Airway epithelial cell (primary cell): Measurements from ENCODE around the gene ELF1. TPM values are rescaled to one million over a fixed set of nuclear protein-coding genes. Genes with fewer than 3 reads are reported as not detected.

ENCODE experiments used
- total RNA-seq: library from RNA; depleted of rRNA; stranded (reverse); fragments of >200 nt; gene quantifications from 2 replicates; pipeline ENCODE4 v1.2.3, GENCODE V29; 2015

ELF1 gene
- total RNA-seq: 36.8 and 43.2 TPM in 2 replicates

DNA sequence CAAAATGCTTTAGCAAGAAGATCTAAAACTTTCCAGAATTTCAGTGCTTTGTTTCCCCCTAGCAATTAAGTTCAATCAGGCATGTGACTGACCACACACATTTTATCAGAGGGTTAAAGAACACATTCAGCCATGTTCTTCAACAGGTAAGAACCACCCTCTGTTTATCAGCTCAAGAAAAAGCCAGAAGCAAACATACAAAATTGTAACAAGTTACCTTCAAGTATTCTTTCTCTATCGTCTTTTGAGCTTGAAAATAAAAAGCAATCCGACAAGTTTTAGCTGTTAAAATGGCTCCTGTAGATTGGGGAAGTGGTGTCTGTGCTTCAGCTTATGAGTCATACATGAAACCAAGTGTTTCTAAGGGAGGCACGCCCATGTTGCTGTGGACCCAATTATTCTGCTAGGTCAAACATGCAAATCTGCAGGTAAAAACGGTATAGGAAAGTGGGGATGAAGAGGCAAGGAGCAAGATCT lies at the start of gene ELF1:
Gene ELF1 (minus strand): TSS at position 306 of the 477 bp plus-strand sequence. CDS start 37,262 bp downstream, outside the sequence.

DNA sequence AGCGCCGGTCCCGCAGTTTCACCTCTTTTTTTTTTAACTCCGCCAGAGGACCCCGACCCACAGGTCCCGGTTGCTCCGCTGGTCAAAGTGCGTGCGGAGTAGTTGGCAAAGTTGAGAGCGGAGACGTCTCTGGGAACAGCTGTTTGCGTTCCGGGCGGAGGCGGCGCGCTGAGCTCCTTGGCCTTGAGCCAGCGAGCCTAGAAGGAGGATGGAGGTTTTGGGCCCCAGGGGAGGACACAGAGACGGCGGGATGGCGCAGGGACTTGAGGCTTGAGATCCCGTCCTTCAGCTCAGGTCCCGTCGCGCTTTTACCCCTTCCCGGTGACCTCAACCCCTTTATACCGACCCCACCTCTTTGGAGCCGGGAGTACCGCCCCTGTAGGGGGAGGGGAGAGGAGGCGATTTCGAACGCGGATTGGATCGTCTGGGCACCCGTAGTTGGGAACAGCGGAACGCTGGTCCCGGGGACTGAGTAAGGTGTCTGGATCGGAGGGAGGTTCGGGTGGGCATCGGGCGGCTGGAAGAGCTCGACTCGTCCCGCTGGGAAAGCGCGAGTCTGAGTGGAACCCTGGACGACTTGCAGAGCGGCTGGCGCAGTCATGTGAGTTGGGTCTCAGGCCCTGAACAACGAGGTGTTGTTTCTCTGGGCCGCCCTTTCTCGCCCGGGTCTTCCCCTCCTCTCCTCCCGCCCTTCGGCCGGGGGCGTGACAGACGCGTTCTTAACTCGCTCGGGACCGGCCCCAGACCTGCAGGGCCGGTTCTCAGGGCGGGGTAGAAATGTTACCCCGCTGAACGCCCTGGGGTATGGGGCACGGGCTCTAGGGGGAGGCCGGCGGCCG lies 42.2 kb upstream of the ELF1 start, which contains the start of gene WBP4:
Gene WBP4 (plus strand): TSS at position 435 of the 839 bp plus-strand sequence. CDS start 165 bp downstream, at position 600.

Other genes starting within 250 kb of the ELF1 start
- 18.8 and 20.2 TPM in 2 replicates for gene MRPS31, start 248.1 kb downstream of the ELF1 start, total RNA-seq
- gene SLC25A15, start 229.7 kb downstream of the ELF1 start, total RNA-seq: 19.5 and 20.9 TPM in 2 replicates
- 6.2 and 7.4 TPM in 2 replicates for gene WBP4, start 42.2 kb upstream of the ELF1 start, total RNA-seq
- gene KBTBD6, start 113.5 kb upstream of the ELF1 start, total RNA-seq: 4.8 and 8.9 TPM in 2 replicates
- gene KBTBD7, start 175.3 kb upstream of the ELF1 start, total RNA-seq: 2.9 and 5.3 TPM in 2 replicates
- 4.2 and 7.8 TPM in 2 replicates for gene MTRF1, start 244.3 kb upstream of the ELF1 start, total RNA-seq